Trophoblast cell (in vitro differentiated cells and primary cell): ENCODE data around the gene KIF1A.

Experiments used
- DNase-seq, 2 donors: peaks; one replicate each; pipeline ENCODE4 v3.0.0-alpha.2; 2016
- H2AFZ ChIP-seq: 2 replicates; pipeline ENCODE4 v1.6.1; 2013; ENCODE audit warnings: low read length, moderate library complexity, mild to moderate bottlenecking; ENCODE audit not compliant: insufficient read depth, poor library complexity
- H2AK5ac ChIP-seq: 2 replicates; pipeline ENCODE4 v1.6.1; 2013; ENCODE audit warnings: mild to moderate bottlenecking, low read length
- H2BK120ac ChIP-seq: 2 replicates; pipeline ENCODE4 v1.6.1; 2013; ENCODE audit warnings: low read length, mild to moderate bottlenecking, moderate library complexity; ENCODE audit not compliant: insufficient read depth, poor library complexity
- H2BK12ac ChIP-seq: 2 replicates; pipeline ENCODE4 v1.6.1; 2013; ENCODE audit warnings: mild to moderate bottlenecking, low read length, moderate library complexity
- H2BK5ac ChIP-seq: 2 replicates; pipeline ENCODE4 v1.6.1; 2013; ENCODE audit warnings: low read length, low read depth, moderate library complexity, mild to moderate bottlenecking; ENCODE audit not compliant: poor library complexity
- H3K14ac ChIP-seq: 2 replicates; pipeline ENCODE4 v1.6.1; 2013; ENCODE audit warnings: mild to moderate bottlenecking, low read length
- H3K18ac ChIP-seq: 2 replicates; pipeline ENCODE4 v1.6.1; 2013; ENCODE audit warnings: mild to moderate bottlenecking, low read length
- H3K23ac ChIP-seq: 2 replicates; pipeline ENCODE4 v1.6.1; 2013; ENCODE audit warnings: low read length
- H3K27ac ChIP-seq: 2 replicates; pipeline ENCODE4 v1.5.1; 2013; ENCODE audit warnings: low read depth, mild to moderate bottlenecking, inconsistent platforms, low read length, moderate library complexity
- H3K27me3 ChIP-seq: 2 replicates; pipeline ENCODE4 v1.6.1; 2013; ENCODE audit warnings: inconsistent platforms, mild to moderate bottlenecking, low read length, moderate library complexity; ENCODE audit not compliant: insufficient read depth
- H3K36me3 ChIP-seq, 2 experiments: 1 replicate in 1 of 2; 2 replicates in 1 of 2; pipeline ENCODE4 v1.6.1; 2013; ENCODE audit warnings: low read length in 2 of 2, mild to moderate bottlenecking in 2 of 2, moderate library complexity in 1 of 2; ENCODE audit not compliant: insufficient read depth in 2 of 2, control insufficient read depth in 1 of 2
- H3K4ac ChIP-seq: 2 replicates; pipeline ENCODE4 v1.6.1; 2013; ENCODE audit warnings: low read depth, mild to moderate bottlenecking, low read length, moderate library complexity
- H3K4me1 ChIP-seq, 2 experiments: 1 replicate in 1 of 2; 2 replicates in 1 of 2; pipeline ENCODE4 v1.6.1; 2013; ENCODE audit warnings: low read length in 2 of 2, mild to moderate bottlenecking in 2 of 2, moderate library complexity in 1 of 2; ENCODE audit not compliant: insufficient read depth in 2 of 2, control insufficient read depth in 1 of 2
- H3K4me2 ChIP-seq: 2 replicates; pipeline ENCODE4 v1.6.1; 2013; ENCODE audit warnings: inconsistent platforms, mild to moderate bottlenecking, low read length, moderate library complexity
- H3K4me3 ChIP-seq: 2 replicates; pipeline ENCODE4 v1.5.1; 2013; ENCODE audit warnings: mild to moderate bottlenecking, low read depth, low read length, inconsistent platforms
- H3K79me1 ChIP-seq: one replicate; pipeline ENCODE4 v1.6.1; 2013; ENCODE audit warnings: low read length
- H3K79me2 ChIP-seq: 2 replicates; pipeline ENCODE4 v1.6.1; 2013; ENCODE audit warnings: low read length, mild to moderate bottlenecking; ENCODE audit not compliant: control insufficient read depth, insufficient read depth, poor library complexity
- H3K9ac ChIP-seq: 2 replicates; pipeline ENCODE4 v1.6.1; 2013; ENCODE audit warnings: mild to moderate bottlenecking, low read length
- H3K9me3 ChIP-seq: 2 replicates; pipeline ENCODE4 v1.6.1; 2013; ENCODE audit warnings: low read depth, mild to moderate bottlenecking, control low read depth, inconsistent platforms, low read length; ENCODE audit not compliant: insufficient read depth
- H4K12ac ChIP-seq: 2 replicates; pipeline ENCODE4 v1.6.1; 2013; ENCODE audit warnings: low read depth, mild to moderate bottlenecking, low read length, moderate library complexity
- H4K8ac ChIP-seq: 2 replicates; pipeline ENCODE4 v1.6.1; 2013; ENCODE audit warnings: low read depth, mild to moderate bottlenecking, low read length, moderate library complexity
- H4K91ac ChIP-seq: one replicate; pipeline ENCODE4 v1.6.1; 2013; ENCODE audit warnings: low read depth, mild to moderate bottlenecking, low read length, moderate library complexity
- WGBS: extraction: QIAGEN DNeasy Blood & Tissue Kit; methylation state at CpG from one replicate; pipeline ENCODE4 v1.1.7; 2013; ENCODE audit warnings: missing lambda C conversion rate; ENCODE audit not compliant: insufficient read length, insufficient coverage; ENCODE audit errors: extremely low coverage; 5-methylcytosine and 5-hydroxymethylcytosine counted together

Gene KIF1A

GRCh38 chr2:240840435-240841060 lies 20.5 kb upstream of the KIF1A start:
- H3K4ac ChIP-seq: no peak overlapping the region
- no peak overlapping the region for H2BK5ac ChIP-seq
- no peak overlapping the region for H4K91ac ChIP-seq
- H3K4me1 ChIP-seq: no peaks in the 10 kb centered on the region
- no peak overlapping the region for H3K14ac ChIP-seq
- no peaks in the 10 kb centered on the region for H3K79me2 ChIP-seq
- H3K9me3 ChIP-seq: no peaks in the 10 kb centered on the region
- H4K12ac ChIP-seq: no peak overlapping the region
- H3K79me1 ChIP-seq: no peaks in the 10 kb centered on the region
- no peak overlapping the region for H3K9ac ChIP-seq
- H3K27me3 ChIP-seq: no peaks in the 10 kb centered on the region
- H2BK120ac ChIP-seq: no peak overlapping the region
- no peak overlapping the region for H3K23ac ChIP-seq
- no peak overlapping the region for H3K4me2 ChIP-seq
- no peak overlapping the region for H4K8ac ChIP-seq
- peak overlapping the region; percentile 34 for H3K4me3 ChIP-seq
- H3K36me3 ChIP-seq: no peaks in the 10 kb centered on the region
- no peak overlapping the region for H2AFZ ChIP-seq
- WGBS: no CpG with 5 or more reads among the region's 9 CpGs
- no peak overlapping the region for H3K27ac ChIP-seq
- H2AK5ac ChIP-seq: no peak overlapping the region
- DNase-seq: peak; percentile 65 to 78
- no peak overlapping the region for H3K18ac ChIP-seq
- H2BK12ac ChIP-seq: no peak overlapping the region

- H3K4me2 ChIP-seq: no peak overlapping the region
- no peaks in the 10 kb centered on the region for H3K79me1 ChIP-seq
- H2BK12ac ChIP-seq: no peak overlapping the region
- H4K12ac ChIP-seq: no peak overlapping the region
- H2AK5ac ChIP-seq: no peak overlapping the region
- H3K27me3 ChIP-seq: no peaks in the 10 kb centered on the region
- no peak overlapping the region for H4K8ac ChIP-seq
- WGBS: no CpG with 5 or more reads among the region's 28 CpGs
- H4K91ac ChIP-seq: no peak overlapping the region
- H3K27ac ChIP-seq: no peak overlapping the region
- no peak overlapping the region for H3K23ac ChIP-seq
- H3K4me3 ChIP-seq: no peak overlapping the region
- H2AFZ ChIP-seq: no peak overlapping the region
- no peak overlapping the region for H2BK120ac ChIP-seq
- no peak for DNase-seq
- H3K36me3 ChIP-seq: no peaks in the 10 kb centered on the region
- no peaks in the 10 kb centered on the region for H3K79me2 ChIP-seq
- no peak overlapping the region for H2BK5ac ChIP-seq
- H3K14ac ChIP-seq: no peak overlapping the region
- no peak overlapping the region for H3K18ac ChIP-seq
- no peaks in the 10 kb centered on the region for H3K9me3 ChIP-seq
- no peak overlapping the region for H3K4ac ChIP-seq
- H3K4me1 ChIP-seq: no peaks in the 10 kb centered on the region
- no peak overlapping the region for H3K9ac ChIP-seq
These were observed 19.4 kb upstream of the KIF1A start for GRCh38 chr2:240839152-240840143.

GRCh38 chr2:240837621-240838020 lies 17.6 kb upstream of the KIF1A start:
- H4K91ac ChIP-seq: no peak overlapping the region
- no peak overlapping the region for H3K18ac ChIP-seq
- no peak overlapping the region for H3K9ac ChIP-seq
- H2BK5ac ChIP-seq: no peak overlapping the region
- no peak for DNase-seq
- no peak overlapping the region for H3K27ac ChIP-seq
- H3K23ac ChIP-seq: no peak overlapping the region
- no peak overlapping the region for H2BK12ac ChIP-seq
- H3K4me3 ChIP-seq: no peak overlapping the region
- no peak overlapping the region for H3K14ac ChIP-seq
- no peak overlapping the region for H3K4me2 ChIP-seq
- H2BK120ac ChIP-seq: no peak overlapping the region
- no peak overlapping the region for H4K12ac ChIP-seq
- no peaks in the 10 kb centered on the region for H3K36me3 ChIP-seq
- H3K79me2 ChIP-seq: no peaks in the 10 kb centered on the region
- no CpG with 5 or more reads among the region's 4 CpGs for WGBS
- no peaks in the 10 kb centered on the region for H3K4me1 ChIP-seq
- no peak overlapping the region for H3K4ac ChIP-seq
- no peaks in the 10 kb centered on the region for H3K9me3 ChIP-seq
- H3K79me1 ChIP-seq: no peaks in the 10 kb centered on the region
- no peak overlapping the region for H2AK5ac ChIP-seq
- H2AFZ ChIP-seq: no peak overlapping the region
- no peak overlapping the region for H4K8ac ChIP-seq
- H3K27me3 ChIP-seq: peaks cover under 1% of the 10 kb centered on the region

- Histone ChIP-seq H3K4me3 (no peak overlapping the region), H3K23ac (no peak overlapping the region), H2BK5ac (no peak overlapping the region), H3K27me3 (peaks cover 6% of the 10 kb centered on the region), H3K18ac (no peak overlapping the region), H3K4me1 (no peaks in the 10 kb centered on the region), H4K91ac (no peak overlapping the region), H2BK12ac (no peak overlapping the region), H2AFZ (no peak overlapping the region), H3K79me1 (no peaks in the 10 kb centered on the region), H4K12ac (no peak overlapping the region), H2BK120ac (no peak overlapping the region), H3K36me3 (no peaks in the 10 kb centered on the region), H3K27ac (no peak overlapping the region), H4K8ac (no peak overlapping the region), H3K9me3 (no peaks in the 10 kb centered on the region), H2AK5ac (no peak overlapping the region), H3K79me2 (no peaks in the 10 kb centered on the region), H3K4ac (no peak overlapping the region), H3K4me2 (no peak overlapping the region), H3K9ac (no peak overlapping the region), H3K14ac (no peak overlapping the region)
- no CpG with 5 or more reads among the region's 17 CpGs for WGBS
- DNase-seq: no peak
These were observed 16.9 kb upstream of the KIF1A start for GRCh38 chr2:240836781-240837467.
